ENCODE measurements around the gene TMED1. TPM values are rescaled to one million over a fixed set of nuclear protein-coding genes. Genes with fewer than 3 reads are reported as not detected.

Gene TMED1
- total and polyA plus RNA-seq, 9 of the 15 experiments (the other 6 are each of a cell fraction or from before 2014, with no cell fraction given) = 0.86 to 30.2 (median 23.5) TPM

DNA sequence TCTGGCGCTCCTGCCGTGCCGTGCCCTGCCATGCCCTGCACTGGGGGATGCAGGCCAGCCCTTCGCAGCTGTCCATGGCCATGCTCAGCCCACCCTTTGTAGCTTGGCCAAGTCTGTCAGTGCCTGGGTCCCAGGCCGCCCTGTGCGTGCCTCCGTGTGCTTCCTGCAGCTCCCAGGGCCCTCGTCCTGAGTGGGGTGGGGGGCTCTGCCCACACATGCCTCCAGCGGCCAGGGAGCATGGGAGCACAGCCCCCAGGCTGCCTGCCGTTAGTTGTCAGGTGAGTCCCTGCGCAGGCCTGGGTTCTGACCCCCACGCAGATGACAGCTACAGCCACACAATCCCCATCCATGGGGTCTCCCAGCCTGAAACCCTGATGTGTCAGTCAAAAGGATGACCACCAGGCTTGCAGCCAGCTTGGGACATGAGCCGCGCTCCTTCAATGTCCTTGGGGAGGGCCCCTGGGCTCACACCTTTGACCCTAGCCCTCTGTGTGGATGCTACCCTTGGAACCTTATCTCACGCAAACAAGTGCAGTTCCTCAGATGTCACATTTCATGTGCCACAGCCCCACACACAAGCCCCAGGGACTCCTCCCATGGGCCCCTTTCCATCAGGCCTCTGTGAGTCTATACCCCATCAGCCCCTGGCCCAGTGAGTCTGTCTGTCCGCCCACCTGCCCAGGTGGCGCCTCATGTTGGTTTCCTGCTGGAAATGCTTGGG, 24.5 kb downstream of the TMED1 start (continued):
- TF ChIP-seq STAT5B (CRISPR knock-in tag; IDR thresholded peaks at IDR 0.05) = no peak
- TF ChIP-seq HNRNPL (IDR thresholded peaks at IDR 0.05; ENCODE audit: low read depth, low read length) = no peak
- no peak for TF ChIP-seq HMG20B (CRISPR knock-in tag; IDR thresholded peaks at IDR 0.05)
- TF ChIP-seq, protein P1, sequence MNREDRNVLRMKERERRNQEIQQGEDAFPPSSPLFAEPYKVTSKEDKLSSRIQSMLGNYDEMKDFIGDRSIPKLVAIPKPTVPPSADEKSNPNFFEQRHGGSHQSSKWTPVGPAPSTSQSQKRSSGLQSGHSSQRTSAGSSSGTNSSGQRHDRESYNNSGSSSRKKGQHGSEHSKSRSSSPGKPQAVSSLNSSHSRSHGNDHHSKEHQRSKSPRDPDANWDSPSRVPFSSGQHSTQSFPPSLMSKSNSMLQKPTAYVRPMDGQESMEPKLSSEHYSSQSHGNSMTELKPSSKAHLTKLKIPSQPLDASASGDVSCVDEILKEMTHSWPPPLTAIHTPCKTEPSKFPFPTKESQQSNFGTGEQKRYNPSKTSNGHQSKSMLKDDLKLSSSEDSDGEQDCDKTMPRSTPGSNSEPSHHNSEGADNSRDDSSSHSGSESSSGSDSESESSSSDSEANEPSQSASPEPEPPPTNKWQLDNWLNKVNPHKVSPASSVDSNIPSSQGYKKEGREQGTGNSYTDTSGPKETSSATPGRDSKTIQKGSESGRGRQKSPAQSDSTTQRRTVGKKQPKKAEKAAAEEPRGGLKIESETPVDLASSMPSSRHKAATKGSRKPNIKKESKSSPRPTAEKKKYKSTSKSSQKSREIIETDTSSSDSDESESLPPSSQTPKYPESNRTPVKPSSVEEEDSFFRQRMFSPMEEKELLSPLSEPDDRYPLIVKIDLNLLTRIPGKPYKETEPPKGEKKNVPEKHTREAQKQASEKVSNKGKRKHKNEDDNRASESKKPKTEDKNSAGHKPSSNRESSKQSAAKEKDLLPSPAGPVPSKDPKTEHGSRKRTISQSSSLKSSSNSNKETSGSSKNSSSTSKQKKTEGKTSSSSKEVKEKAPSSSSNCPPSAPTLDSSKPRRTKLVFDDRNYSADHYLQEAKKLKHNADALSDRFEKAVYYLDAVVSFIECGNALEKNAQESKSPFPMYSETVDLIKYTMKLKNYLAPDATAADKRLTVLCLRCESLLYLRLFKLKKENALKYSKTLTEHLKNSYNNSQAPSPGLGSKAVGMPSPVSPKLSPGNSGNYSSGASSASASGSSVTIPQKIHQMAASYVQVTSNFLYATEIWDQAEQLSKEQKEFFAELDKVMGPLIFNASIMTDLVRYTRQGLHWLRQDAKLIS (CRISPR knock-in tag; IDR thresholded peaks at IDR 0.05) = no peak
- no peak for TF ChIP-seq ETV1 (tag; conservative IDR thresholded peaks at IDR 0.05; ENCODE audit: low read depth)
- TF ChIP-seq OTX1 (CRISPR knock-in tag; IDR thresholded peaks at IDR 0.05) = no peak
- TF ChIP-seq, protein P2, sequence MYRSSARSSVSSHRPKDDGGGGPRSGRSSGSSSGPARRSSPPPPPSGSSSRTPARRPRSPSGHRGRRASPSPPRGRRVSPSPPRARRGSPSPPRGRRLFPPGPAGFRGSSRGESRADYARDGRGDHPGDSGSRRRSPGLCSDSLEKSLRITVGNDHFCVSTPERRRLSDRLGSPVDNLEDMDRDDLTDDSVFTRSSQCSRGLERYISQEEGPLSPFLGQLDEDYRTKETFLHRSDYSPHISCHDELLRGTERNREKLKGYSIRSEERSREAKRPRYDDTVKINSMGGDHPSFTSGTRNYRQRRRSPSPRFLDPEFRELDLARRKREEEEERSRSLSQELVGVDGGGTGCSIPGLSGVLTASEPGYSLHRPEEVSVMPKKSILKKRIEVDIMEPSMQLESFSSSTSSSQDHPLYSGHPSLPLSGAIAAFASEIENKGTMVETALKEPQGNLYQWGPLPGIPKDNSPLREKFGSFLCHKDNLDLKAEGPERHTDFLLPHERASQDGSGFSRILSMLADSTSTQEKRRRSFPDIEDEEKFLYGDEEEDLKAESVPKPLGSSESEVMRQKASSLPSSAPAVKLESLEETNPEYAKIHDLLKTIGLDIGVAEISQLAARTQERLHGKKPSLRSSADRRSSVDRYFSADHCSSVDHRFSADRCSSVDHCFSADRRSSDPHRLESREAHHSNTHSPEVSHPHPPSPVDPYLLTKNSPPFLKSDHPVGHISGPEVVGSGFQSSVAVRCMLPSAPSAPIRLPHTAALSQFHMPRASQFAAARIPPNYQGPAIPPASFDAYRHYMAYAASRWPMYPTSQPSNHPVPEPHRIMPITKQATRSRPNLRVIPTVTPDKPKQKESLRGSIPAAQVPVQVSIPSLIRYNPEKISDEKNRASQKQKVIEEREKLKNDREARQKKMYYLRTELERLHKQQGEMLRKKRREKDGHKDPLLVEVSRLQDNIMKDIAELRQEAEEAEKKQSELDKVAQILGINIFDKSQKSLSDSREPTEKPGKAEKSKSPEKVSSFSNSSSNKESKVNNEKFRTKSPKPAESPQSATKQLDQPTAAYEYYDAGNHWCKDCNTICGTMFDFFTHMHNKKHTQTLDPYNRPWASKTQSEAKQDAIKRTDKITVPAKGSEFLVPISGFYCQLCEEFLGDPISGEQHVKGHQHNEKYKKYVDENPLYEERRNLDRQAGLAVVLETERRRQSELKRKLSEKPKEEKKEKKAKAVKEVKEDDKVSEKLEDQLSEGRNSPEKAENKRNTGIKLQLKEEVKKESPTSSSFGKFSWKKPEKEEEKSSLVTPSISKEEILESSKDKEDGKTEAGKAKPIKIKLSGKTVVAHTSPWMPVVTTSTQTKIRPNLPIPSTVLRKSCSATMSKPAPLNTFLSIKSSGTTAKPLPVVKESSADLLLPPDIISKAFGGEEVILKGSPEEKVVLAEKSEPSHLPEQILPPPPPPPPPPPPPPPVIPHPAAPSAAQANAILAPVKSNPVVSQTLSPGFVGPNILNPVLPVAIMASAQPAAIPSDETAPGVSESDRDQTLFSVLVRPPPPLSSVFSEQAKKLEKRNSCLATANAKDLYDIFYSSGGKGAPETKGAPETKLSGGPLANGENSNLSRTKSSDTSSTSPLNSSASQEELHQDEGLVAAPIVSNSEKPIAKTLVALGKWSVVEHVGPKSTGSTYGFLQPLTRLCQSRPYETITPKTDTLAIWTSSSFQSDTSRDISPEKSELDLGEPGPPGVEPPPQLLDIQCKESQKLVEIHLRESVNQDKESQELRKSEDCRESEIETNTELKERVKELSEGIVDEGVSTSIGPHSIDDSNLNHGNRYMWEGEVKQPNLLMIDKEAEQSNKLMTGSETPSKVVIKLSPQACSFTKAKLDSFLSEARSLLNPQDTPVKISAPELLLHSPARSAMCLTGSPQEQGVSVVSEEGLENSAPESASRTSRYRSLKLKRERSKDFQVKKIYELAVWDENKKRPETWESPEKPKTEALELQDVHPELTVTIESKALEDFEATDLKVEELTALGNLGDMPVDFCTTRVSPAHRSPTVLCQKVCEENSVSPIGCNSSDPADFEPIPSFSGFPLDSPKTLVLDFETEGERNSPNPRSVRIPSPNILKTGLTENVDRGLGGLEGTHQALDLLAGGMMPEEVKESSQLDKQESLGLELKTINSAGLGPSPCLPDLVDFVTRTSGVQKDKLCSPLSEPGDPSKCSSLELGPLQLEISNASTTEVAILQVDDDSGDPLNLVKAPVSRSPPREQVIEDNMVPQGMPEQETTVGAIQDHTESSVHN (IDR thresholded peaks at IDR 0.05; ENCODE audit: borderline replicate concordance in 1 of 2, low read depth in 1 of 2) = no peak
- TF ChIP-seq HSF4 (CRISPR knock-in tag; IDR thresholded peaks at IDR 0.05; ENCODE audit: borderline replicate concordance) = no peak
- TF ChIP-seq, protein P3, sequence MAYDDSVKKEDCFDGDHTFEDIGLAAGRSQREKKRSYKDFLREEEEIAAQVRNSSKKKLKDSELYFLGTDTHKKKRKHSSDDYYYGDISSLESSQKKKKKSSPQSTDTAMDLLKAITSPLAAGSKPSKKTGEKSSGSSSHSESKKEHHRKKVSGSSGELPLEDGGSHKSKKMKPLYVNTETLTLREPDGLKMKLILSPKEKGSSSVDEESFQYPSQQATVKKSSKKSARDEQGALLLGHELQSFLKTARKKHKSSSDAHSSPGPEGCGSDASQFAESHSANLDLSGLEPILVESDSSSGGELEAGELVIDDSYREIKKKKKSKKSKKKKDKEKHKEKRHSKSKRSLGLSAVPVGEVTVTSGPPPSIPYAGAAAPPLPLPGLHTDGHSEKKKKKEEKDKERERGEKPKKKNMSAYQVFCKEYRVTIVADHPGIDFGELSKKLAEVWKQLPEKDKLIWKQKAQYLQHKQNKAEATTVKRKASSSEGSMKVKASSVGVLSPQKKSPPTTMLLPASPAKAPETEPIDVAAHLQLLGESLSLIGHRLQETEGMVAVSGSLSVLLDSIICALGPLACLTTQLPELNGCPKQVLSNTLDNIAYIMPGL (CRISPR knock-in tag; IDR thresholded peaks at IDR 0.05) = no peak
- TF ChIP-seq, protein P4, sequence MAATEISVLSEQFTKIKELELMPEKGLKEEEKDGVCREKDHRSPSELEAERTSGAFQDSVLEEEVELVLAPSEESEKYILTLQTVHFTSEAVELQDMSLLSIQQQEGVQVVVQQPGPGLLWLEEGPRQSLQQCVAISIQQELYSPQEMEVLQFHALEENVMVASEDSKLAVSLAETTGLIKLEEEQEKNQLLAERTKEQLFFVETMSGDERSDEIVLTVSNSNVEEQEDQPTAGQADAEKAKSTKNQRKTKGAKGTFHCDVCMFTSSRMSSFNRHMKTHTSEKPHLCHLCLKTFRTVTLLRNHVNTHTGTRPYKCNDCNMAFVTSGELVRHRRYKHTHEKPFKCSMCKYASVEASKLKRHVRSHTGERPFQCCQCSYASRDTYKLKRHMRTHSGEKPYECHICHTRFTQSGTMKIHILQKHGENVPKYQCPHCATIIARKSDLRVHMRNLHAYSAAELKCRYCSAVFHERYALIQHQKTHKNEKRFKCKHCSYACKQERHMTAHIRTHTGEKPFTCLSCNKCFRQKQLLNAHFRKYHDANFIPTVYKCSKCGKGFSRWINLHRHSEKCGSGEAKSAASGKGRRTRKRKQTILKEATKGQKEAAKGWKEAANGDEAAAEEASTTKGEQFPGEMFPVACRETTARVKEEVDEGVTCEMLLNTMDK (IDR thresholded peaks at IDR 0.05; ENCODE audit: borderline replicate concordance, insufficient read depth, low read depth, low read length, poor library complexity, severe bottlenecking) = no peak

All from K562 (cell line).